Mucosa of rectum (tissue), 2 donors: Measurements from ENCODE around the gene DCLK2.

Experiments
- H3K27ac ChIP-seq, 2 donors: one replicate each; pipeline ENCODE4 v1.7.0; 2013; ENCODE audit warnings: inconsistent platforms in 2 of 2, low read depth in 2 of 2, low read length in 2 of 2
- H3K27me3 ChIP-seq, 2 donors: one replicate each; pipeline ENCODE4 v1.7.0; 2013; ENCODE audit warnings: low read length in 2 of 2; ENCODE audit not compliant: control insufficient read depth in 2 of 2, insufficient read depth in 2 of 2
- H3K36me3 ChIP-seq, 2 donors: one replicate each; pipeline ENCODE4 v1.7.0; 2013; ENCODE audit warnings: low read length in 2 of 2; ENCODE audit not compliant: control insufficient read depth in 2 of 2, insufficient read depth in 2 of 2
- H3K4me1 ChIP-seq, 2 donors: one replicate each; pipeline ENCODE4 v1.7.0; 2013; ENCODE audit warnings: low read length in 2 of 2, mild to moderate bottlenecking in 1 of 2; ENCODE audit not compliant: control insufficient read depth in 2 of 2, insufficient read depth in 2 of 2
- H3K4me3 ChIP-seq, 2 donors: one replicate each; pipeline ENCODE4 v1.7.0; 2013; ENCODE audit warnings: low read length in 2 of 2
- H3K9ac ChIP-seq, 2 donors: one replicate each; pipeline ENCODE4 v1.7.0; 2013; ENCODE audit warnings: low read length in 2 of 2, low read depth in 1 of 2, mild to moderate bottlenecking in 1 of 2
- H3K9me3 ChIP-seq, 2 donors: one replicate each; pipeline ENCODE4 v1.7.0; 2013; ENCODE audit warnings: low read length in 2 of 2; ENCODE audit not compliant: control insufficient read depth in 2 of 2
- donor health status: healthy.
- donor health status: Normal muscosa, but diverticular disease.

Gene DCLK2

DNA sequence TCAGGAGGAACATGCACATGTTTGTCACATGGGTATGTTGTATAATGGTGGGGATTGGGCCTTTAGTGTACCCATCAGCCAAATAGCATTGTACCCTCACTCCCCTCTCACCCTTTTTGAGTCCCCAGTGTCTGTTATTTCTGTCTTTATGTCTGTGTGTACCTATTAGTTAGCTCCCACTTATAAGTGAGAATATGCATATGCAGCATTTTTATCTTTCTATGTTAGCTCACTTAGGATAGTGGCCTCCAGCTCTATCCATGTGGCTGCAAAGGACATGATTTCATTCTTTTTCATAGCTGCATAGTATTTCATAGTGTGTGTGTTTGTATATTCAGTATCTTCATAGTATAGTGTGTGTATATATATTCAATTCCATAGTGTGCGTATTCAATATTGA, 64.6 kb downstream of the DCLK2 start:
- Histone ChIP-seq H3K27ac (no peak overlapping the region), H3K4me1 (no peaks in the 10 kb centered on the region), H3K9ac (no peak overlapping the region), H3K9me3 (no peaks in the 10 kb centered on the region), H3K27me3 (no peaks in the 10 kb centered on the region), H3K36me3 (no peaks in the 10 kb centered on the region), H3K4me3 (no peak overlapping the region)

DNA sequence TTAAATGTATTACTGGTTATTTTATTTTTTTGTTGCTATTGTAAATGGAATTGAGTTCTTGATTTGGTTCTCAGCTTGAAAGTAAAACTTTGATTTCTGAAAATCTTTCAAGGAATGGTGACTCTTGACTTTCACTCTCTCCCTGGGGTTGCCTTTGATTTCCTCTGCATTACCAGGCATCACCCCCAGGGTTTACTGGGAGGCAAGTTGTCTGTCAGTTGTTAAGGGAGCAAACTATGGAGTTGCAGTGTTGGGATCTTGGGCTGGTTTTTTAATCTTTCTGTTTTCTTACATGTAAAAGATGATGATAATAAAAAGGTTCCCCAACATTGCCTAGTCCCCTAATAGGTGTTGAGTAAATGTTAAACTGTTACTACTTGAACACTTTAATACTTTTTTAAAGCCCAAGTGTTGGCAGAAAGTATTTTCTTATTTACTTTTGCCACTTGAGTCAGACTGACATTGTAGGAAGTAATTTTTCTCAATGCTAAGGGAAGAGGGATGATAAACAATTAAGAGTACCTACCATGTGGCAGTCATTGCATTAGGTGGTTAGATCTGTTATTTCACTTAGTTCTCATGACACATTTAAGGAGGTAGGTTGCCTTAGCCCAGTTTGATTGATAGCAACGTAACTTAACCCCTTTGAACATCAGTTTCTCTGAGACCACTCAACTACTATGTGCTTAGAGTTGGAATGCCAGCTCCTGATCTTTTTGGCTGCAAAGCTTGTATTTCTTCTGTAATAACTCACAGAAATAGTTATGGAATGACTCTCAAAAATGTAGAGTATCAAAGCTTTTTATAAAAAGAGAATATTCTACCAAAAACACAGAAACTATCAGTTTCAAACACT, 67.1 kb downstream of the DCLK2 start:
- Histone ChIP-seq H3K4me1 (no peaks in the 10 kb centered on the region), H3K9ac (no peak overlapping the region), H3K36me3 (no peaks in the 10 kb centered on the region), H3K9me3 (no peaks in the 10 kb centered on the region), H3K27ac (no peak overlapping the region), H3K27me3 (no peaks in the 10 kb centered on the region), H3K4me3 (no peak overlapping the region)

DNA sequence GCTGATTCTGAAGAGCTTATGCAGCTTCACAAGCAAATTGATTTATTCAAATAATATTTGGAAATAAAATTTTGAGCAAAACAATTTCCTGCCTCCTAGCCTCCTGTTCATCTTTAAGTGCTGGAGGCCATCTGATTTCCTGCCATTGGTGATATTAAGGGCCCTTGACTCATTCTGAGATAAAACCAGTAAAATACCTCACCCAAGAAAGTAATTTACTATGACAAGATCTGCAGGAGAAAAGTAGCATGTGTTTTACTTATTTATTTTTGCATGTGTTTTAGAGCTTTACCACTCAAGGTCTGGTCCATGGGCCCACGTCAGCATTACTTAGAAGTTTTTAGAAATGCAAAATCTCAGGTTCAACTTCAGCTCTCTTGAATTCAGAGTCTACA, 67.7 kb downstream of the DCLK2 start:
- no peak overlapping the region for H3K27ac ChIP-seq
- H3K27me3 ChIP-seq: no peaks in the 10 kb centered on the region
- H3K4me1 ChIP-seq: no peaks in the 10 kb centered on the region
- no peak overlapping the region for H3K9ac ChIP-seq
- H3K4me3 ChIP-seq: no peak overlapping the region
- no peaks in the 10 kb centered on the region for H3K36me3 ChIP-seq
- no peaks in the 10 kb centered on the region for H3K9me3 ChIP-seq

DNA sequence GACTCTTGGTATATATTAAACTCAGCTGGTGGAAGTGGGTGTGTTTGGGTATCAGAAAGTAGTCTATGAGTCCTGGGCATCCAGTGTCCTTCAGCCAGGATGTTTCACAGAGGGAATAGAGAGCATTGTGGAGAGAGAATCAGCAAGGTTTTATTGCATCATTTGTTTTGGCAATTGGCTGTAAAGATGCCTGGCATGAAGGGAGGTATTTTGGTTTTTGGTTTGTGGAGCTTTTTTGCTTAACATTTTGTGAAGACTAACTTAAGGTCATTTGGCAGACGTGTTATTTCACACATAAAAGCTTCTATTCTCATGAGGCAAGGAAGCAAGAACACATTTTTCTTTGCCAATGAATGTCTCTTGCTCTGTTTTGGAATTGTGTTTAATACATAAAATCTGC, 71.1 kb downstream of the DCLK2 start:
- no peaks in the 10 kb centered on the region for H3K36me3 ChIP-seq
- no peak overlapping the region for H3K9ac ChIP-seq
- H3K27ac ChIP-seq: no peak overlapping the region
- no peaks in the 10 kb centered on the region for H3K4me1 ChIP-seq
- H3K27me3 ChIP-seq: no peaks in the 10 kb centered on the region
- H3K9me3 ChIP-seq: no peaks in the 10 kb centered on the region
- no peak overlapping the region for H3K4me3 ChIP-seq

DNA sequence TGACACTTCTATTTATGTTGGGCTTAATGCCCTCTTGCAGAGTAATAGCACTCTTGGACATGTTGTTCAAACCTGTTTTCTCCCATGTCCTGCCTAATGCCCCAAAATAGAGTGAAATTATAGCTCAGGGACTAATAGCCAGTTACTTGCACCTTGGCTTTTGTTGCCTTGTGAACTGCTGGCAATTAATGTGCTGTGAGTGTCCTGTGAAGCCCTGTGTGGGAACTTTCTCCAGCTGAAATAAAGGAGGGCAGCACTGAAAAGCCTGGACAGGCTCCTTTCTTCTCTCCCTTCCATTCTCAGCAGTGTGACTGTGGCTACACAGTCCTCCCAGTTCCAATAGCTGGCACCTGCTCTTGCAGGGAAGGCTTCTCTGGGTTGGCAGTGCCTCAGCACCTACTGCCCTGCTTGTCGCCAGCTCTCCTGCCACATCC, 72.4 kb downstream of the DCLK2 start:
- no peaks in the 10 kb centered on the region for H3K4me1 ChIP-seq
- H3K27ac ChIP-seq: no peak overlapping the region
- H3K27me3 ChIP-seq: no peaks in the 10 kb centered on the region
- no peaks in the 10 kb centered on the region for H3K9me3 ChIP-seq
- H3K9ac ChIP-seq: no peak overlapping the region
- H3K4me3 ChIP-seq: no peak overlapping the region
- no peaks in the 10 kb centered on the region for H3K36me3 ChIP-seq

DNA sequence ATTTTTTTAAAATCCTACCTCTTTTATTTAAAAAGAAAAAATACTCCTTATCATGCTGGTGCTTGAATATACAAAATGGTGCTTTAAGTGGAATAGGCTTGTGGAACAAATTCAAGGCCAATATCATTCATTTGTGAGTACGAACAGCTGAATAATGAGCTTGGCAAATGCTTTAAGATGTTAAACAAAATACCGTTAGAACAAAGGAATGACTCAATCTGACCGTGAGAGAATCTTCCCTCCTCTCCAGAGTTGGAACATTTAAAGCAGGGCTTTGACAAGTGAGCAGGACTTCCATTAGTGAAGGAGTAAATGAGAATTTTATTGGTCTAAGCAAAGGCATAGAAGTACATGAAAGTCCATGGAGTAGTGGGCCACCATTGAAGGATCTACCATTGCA, 74.5 kb downstream of the DCLK2 start:
- H3K9ac ChIP-seq: no peak overlapping the region
- H3K36me3 ChIP-seq: no peaks in the 10 kb centered on the region
- no peak overlapping the region for H3K4me3 ChIP-seq
- H3K27me3 ChIP-seq: no peaks in the 10 kb centered on the region
- H3K27ac ChIP-seq: no peak overlapping the region
- H3K4me1 ChIP-seq: no peaks in the 10 kb centered on the region
- H3K9me3 ChIP-seq: no peaks in the 10 kb centered on the region

DNA sequence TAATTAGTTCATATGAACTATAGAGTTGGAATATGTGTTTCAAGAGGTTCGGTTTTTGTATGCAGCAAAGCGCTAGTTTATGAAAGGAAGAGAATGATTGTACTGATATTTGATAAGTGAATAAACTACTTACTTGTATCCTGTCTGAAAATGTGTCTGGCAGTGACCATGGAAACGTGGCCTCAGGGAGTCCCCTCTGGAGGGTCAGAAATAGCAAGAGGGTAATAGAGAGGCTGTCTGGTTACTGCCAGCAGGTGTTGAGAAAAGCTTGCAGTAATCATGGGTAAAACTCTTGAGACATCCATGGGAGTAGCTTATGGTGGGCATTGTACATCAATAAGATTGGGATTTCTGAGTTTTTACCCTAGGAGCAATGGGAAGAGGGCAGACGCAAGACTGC, 77.1 kb downstream of the DCLK2 start:
- no peak overlapping the region for H3K4me3 ChIP-seq
- no peaks in the 10 kb centered on the region for H3K36me3 ChIP-seq
- no peak overlapping the region for H3K9ac ChIP-seq
- H3K27me3 ChIP-seq: no peaks in the 10 kb centered on the region
- H3K4me1 ChIP-seq: no peaks in the 10 kb centered on the region
- H3K27ac ChIP-seq: no peak overlapping the region
- no peaks in the 10 kb centered on the region for H3K9me3 ChIP-seq

DNA sequence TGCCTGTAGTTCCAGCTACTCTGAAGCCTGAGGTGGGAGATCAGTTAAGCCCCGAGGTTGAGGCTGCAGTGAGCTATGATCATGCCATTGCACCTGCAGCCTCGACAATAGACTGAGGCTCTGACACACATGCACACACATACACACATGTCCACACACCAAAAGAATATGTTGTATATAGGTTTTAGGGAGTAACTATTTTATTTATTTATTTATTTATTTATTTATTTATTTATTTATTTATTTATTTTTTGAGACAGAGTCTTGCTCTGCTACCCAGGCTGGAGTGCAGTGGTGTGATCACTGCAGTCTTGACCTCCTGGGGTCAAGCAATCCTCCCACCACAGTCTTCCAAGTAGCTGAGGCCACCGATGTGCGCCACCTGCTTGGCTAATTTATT, 78.3 kb downstream of the DCLK2 start:
- no peaks in the 10 kb centered on the region for H3K9me3 ChIP-seq
- H3K9ac ChIP-seq: no peak overlapping the region
- H3K36me3 ChIP-seq: no peaks in the 10 kb centered on the region
- H3K4me1 ChIP-seq: no peaks in the 10 kb centered on the region
- no peak overlapping the region for H3K4me3 ChIP-seq
- no peak overlapping the region for H3K27ac ChIP-seq
- no peaks in the 10 kb centered on the region for H3K27me3 ChIP-seq

DNA sequence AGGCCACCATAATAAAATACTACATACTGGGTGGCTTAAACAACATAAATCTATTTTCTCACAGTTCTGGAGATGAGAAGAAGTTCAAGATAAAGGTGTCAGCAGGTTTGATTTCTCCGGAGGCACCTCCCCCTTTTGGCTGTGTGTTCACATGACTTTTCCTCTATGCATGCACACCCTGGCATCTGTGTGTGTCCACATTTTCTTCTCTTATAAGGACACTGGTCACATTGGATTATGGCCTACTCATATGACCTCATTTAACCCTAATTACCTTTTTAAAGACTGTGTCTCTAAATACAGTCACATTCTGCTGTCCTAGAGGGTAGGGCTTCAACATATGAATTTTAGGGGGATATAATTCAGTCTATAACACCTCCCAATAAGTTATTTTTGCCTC, 79.8 kb downstream of the DCLK2 start:
- Histone ChIP-seq H3K36me3 (no peaks in the 10 kb centered on the region), H3K9ac (no peak overlapping the region), H3K27ac (no peak overlapping the region), H3K9me3 (no peaks in the 10 kb centered on the region), H3K4me1 (no peaks in the 10 kb centered on the region), H3K27me3 (no peaks in the 10 kb centered on the region), H3K4me3 (no peak overlapping the region)

DNA sequence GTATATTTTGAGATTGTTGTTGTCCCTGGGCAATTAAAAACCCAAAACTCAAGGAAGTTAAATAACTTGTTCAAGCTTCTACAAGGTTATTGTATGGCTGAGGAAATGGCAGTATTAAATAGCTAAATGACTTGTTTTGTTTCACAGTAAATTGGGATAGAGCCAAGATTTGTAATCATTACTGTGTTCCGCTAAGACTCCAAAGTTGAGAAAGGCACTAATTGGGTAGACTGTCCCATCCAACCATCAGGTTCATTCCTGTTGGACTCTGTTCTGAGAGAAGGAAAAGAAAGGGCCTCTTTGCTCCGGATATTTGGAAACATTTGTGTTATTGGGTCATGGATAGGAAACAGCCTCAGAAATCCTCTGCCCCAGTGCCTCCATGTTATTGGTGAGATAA, 82.2 kb downstream of the DCLK2 start:
- no peak overlapping the region for H3K4me3 ChIP-seq
- no peaks in the 10 kb centered on the region for H3K9me3 ChIP-seq
- H3K27ac ChIP-seq: no peak overlapping the region
- no peak overlapping the region for H3K9ac ChIP-seq
- no peaks in the 10 kb centered on the region for H3K36me3 ChIP-seq
- no peaks in the 10 kb centered on the region for H3K27me3 ChIP-seq
- no peaks in the 10 kb centered on the region for H3K4me1 ChIP-seq
